ENCODE data around the gene KREMEN1.

DNA sequence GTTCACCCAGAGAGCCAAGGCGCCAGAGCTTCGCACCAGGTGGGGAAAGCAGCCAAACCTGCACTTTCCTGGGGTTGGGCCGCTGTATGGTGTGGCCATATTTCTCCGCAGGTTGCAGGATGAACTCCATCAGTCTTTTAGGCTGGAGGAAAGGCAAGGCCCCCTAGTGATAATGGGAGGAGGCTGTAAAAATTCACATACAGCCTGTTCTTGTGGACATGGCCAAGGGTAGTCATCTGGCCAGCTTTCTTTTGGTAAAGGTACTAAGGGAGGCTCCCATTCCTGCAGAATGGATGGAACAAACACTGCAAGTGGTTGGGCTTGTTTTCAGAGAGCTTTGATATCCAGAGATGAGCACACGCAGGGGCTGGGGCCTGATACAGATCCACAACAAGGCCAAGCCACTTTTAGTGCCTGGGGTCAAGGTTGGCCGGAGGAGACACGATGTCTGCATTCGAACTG is 40.8 kb upstream of the KREMEN1 start:
- TF ChIP-seq, protein P1, sequence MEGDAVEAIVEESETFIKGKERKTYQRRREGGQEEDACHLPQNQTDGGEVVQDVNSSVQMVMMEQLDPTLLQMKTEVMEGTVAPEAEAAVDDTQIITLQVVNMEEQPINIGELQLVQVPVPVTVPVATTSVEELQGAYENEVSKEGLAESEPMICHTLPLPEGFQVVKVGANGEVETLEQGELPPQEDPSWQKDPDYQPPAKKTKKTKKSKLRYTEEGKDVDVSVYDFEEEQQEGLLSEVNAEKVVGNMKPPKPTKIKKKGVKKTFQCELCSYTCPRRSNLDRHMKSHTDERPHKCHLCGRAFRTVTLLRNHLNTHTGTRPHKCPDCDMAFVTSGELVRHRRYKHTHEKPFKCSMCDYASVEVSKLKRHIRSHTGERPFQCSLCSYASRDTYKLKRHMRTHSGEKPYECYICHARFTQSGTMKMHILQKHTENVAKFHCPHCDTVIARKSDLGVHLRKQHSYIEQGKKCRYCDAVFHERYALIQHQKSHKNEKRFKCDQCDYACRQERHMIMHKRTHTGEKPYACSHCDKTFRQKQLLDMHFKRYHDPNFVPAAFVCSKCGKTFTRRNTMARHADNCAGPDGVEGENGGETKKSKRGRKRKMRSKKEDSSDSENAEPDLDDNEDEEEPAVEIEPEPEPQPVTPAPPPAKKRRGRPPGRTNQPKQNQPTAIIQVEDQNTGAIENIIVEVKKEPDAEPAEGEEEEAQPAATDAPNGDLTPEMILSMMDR (IDR thresholded peaks at IDR 0.05) = no peak
- TF ChIP-seq POLR2A (IDR thresholded peaks at IDR 0.05) (no peak), POLR2AphosphoS5 (IDR thresholded peaks at IDR 0.05; ENCODE audit: insufficient read depth in 1 of 2, low read depth in 1 of 2) (no peak)
